Epithelial cell of proximal tubule (primary cell): Measurements from ENCODE around the gene FREM3. TPM values are rescaled to one million over a fixed set of nuclear protein-coding genes. Genes with fewer than 3 reads are reported as not detected.

Experiments
- DNase-seq: peaks from one replicate; pipeline ENCODE4 v3.0.0-alpha.2; 2011; ENCODE audit warnings: low read depth
- H3K4me3 ChIP-seq: 2 replicates; pipeline ENCODE4 v1.5.1; 2011; ENCODE audit warnings: low read depth, mild to moderate bottlenecking, low read length
- CTCF ChIP-seq: conservative IDR thresholded peaks from 2 replicates; pipeline ENCODE4 v1.5.1; 2012; ENCODE audit warnings: low read depth, mild to moderate bottlenecking, low read length
- total RNA-seq: library from RNA; depleted of rRNA; stranded (reverse); fragments of >200 nt; gene quantifications from 2 replicates; pipeline ENCODE4 v1.2.3, GENCODE V29; 2015

Gene FREM3
- total RNA-seq, 1 donor from 2014 or later = not detected

GRCh38 chr4:143641361-143641760 lies 59.1 kb downstream of the FREM3 start:
- DNase-seq = no peak
- no peak for TF ChIP-seq CTCF
- H3K4me3 ChIP-seq = no peak overlapping the region

- DNase-seq = no peak
- no peak for TF ChIP-seq CTCF
Observed at GRCh38 chr4:143634763-143635162, 65.7 kb downstream of the FREM3 start.

GRCh38 chr4:143633833-143634232 lies 66.6 kb downstream of the FREM3 start:
- no peak for TF ChIP-seq CTCF
- H3K4me3 ChIP-seq = no peak overlapping the region
- DNase-seq = no peak

More at GRCh38 chr4:143634763-143635162, 65.7 kb downstream of the FREM3 start:
- H3K4me3 ChIP-seq = no peak overlapping the region

GRCh38 chr4:143626134-143626911 lies 74.2 kb downstream of the FREM3 start:
- DNase-seq = no peak
- H3K4me3 ChIP-seq = no peak overlapping the region
- TF ChIP-seq CTCF = no peak

- no peak for TF ChIP-seq CTCF
- no peak for DNase-seq
- H3K4me3 ChIP-seq = no peak overlapping the region
Observed at GRCh38 chr4:143625632-143626031, 74.8 kb downstream of the FREM3 start.

- TF ChIP-seq CTCF = no peak
- no peak overlapping the region for H3K4me3 ChIP-seq
- no peak for DNase-seq
Observed at GRCh38 chr4:143623896-143624295, 76.6 kb downstream of the FREM3 start.

- DNase-seq = no peak
- H3K4me3 ChIP-seq = no peak overlapping the region
- TF ChIP-seq CTCF = no peak
Observed at GRCh38 chr4:143618811-143619210, 81.7 kb downstream of the FREM3 start.
